Measurements from ENCODE around the gene ABHD3. TPM values are rescaled to one million over a fixed set of nuclear protein-coding genes. Genes with fewer than 3 reads are reported as not detected.
"Not testable (repeated sequence)": the region's sequence is repeated elsewhere in the genome, so short reads cannot be mapped to it uniquely, and the experiment has no call there.

Gene ABHD3
- polyA plus RNA-seq, 10 donors = 6.9 to 16.4 (median 11.5) TPM

- no peak for DNase-seq
These were observed 51.2 kb downstream of the ABHD3 start for GRCh38 chr18:21653361-21653760.

DNA sequence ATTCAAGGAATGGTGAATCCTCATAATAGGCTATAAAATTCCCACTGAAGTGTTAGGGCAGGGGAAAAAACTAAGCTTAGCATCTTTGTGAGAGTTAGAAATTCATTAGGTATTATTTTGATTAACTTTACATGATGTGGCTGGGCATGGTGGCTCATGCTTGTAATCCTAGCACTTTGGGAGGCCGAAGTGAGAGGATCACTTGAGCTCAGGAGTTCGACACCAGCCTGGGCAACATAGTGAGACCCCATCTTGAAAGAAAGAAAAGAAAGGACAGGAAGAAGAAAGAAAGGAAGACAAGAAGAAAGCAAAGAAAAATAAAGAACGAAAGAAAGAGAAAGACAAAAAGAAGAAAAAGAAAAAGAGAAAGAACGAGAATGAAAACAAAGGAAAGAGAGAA is 52.5 kb downstream of the ABHD3 start:
- DNase-seq = no peak

- DNase-seq = no peak
These were observed 54.3 kb downstream of the ABHD3 start for GRCh38 chr18:21650311-21650710.

GRCh38 chr18:21640375-21640774 is 64.2 kb downstream of the ABHD3 start:
- DNase-seq = not testable (repeated sequence)

DNA sequence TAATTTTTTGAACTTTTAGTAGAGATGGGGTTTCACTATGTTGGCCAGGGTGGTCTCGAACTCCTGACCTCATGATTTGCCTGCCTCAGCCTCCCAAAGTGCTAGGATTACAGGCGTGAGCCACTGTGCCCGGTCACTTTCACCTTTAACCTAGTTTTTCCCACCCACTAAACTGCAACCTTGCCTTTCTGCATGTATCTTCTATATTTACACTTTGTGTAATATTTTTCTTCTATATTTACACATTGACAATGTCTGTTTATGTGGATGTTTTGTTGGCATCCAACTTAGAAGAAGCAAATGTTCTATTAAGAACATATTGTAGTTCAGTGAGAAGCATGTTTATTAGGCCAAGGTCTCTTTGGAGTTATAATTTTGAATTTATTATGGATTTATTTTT is 65.8 kb downstream of the ABHD3 start:
- no peak for DNase-seq

- no peak for DNase-seq
These were observed 67.8 kb downstream of the ABHD3 start for GRCh38 chr18:21636769-21637168.

DNA sequence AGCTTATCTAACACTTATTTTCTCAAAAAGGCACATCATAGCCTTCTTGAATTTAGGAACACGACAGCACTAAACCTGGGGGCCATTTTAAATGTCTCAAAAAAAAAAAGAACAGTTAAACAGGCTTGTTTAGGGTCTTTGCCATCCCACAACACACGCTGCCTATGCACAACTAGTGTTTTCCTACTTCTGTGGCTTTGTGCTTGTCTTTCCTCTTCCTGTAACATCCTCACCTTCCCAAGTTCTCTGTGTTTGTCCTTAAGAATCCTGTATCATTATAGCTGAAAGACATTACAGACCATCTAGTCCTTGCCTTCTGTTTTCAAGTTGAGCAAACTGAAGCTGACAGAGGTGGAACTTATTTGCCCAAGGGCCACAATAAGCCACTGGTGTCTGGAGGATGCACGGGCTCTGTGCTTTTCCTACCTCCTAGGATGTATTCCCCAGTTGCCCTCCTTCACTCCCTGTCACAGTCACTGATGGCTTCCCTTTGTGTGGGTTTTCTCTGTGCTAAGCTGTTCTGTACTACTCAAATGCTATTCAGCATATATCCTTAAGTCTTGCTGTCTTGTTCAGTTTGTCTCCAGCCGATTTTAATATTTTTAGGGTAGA is 69.9 kb downstream of the ABHD3 start:
- DNase-seq = no peak

DNA sequence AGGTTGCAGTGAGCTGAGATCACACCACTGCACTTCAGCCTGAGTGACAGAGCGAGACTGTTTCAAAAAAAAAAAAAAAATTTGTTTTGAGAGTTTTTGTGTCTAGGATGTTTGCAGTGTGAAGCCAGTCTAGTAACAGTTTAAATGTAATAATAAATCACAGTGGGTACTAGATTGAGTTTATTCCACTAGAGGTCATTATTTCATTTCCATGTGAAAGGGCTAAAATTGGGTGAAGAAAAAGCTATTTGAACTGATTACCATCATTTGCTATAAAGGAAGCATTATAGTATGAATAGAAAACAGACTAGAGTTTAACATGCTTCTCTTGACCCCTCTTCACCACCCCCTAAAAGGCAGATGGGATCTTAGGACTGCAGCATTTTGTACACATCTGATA is 72.2 kb downstream of the ABHD3 start:
- DNase-seq = peak in 1 of 3 donors; percentile 9

GRCh38 chr18:21629089-21629832 is 75.3 kb downstream of the ABHD3 start:
- DNase-seq = no peak

- not testable (repeated sequence) for DNase-seq
These were observed 82.9 kb downstream of the ABHD3 start for GRCh38 chr18:21621640-21622039.

- DNase-seq = peak; percentile 91 to 97 (median 95)
These were observed 92.2 kb downstream of the ABHD3 start, which contains the start of gene SNRPD1 for GRCh38 chr18:21612125-21613039. SNRPD1 (plus strand) TSS chr18:21612314; CDS start chr18:21612430, 116 bp downstream.

GRCh38 chr18:21611401-21612124 is 93.0 kb downstream of the ABHD3 start:
- DNase-seq = peak in 1 of 3 donors; percentile 19

GRCh38 chr18:21605213-21605612 is 99.4 kb downstream of the ABHD3 start:
- no peak for DNase-seq

- no peak for DNase-seq
These were observed 99.9 kb downstream of the ABHD3 start for GRCh38 chr18:21604671-21605070.

DNA sequence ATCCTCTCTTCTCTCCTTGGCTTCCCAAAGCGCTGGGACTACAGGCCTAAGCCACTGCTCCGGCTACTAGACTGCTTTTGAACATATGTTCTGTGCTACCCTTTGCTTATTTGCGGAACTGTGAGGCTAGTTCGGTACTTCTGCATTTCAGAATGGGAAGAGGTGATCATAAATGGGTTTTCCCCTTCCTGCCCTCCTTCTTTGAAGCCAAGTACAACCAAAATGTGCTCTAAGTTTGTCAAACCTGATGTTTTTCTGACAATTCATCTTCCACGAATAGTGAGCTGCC is 102.3 kb downstream of the ABHD3 start:
- peak in 1 of 3 donors; percentile 14 for DNase-seq

Other genes starting within 250 kb of the ABHD3 start
- 10 to 100 TPM; 16.1 to 25.1 (median 20.6) TPM for gene ESCO1, start 104.1 kb downstream of the ABHD3 start, polyA plus RNA-seq (ENCODE audit: insufficient read length in 10 of 10)
- 100 to 1,000 TPM in 4 of 10 donors, 10 to 100 TPM in 6; 82.9 to 128 (median 97.1) TPM for gene SNRPD1, start 92.5 kb downstream of the ABHD3 start, polyA plus RNA-seq (ENCODE audit: insufficient read length in 10 of 10)
- gene MIB1, start 36.0 kb upstream of the ABHD3 start, polyA plus RNA-seq (ENCODE audit: insufficient read length in 10 of 10) = 10 to 100 TPM; 21.6 to 54.3 (median 43.7) TPM